NCI-H345 treated with DMSO at 0.1 percent for 48 hours (cell line): ENCODE measurements around the gene LYPD6B.

Source experiments
- DNase-seq: peaks from one replicate; lab custom pipeline; 2025; ENCODE audit not compliant: unreplicated experiment; lab: John Stamatoyannopoulos, UW

Gene LYPD6B

DNA sequence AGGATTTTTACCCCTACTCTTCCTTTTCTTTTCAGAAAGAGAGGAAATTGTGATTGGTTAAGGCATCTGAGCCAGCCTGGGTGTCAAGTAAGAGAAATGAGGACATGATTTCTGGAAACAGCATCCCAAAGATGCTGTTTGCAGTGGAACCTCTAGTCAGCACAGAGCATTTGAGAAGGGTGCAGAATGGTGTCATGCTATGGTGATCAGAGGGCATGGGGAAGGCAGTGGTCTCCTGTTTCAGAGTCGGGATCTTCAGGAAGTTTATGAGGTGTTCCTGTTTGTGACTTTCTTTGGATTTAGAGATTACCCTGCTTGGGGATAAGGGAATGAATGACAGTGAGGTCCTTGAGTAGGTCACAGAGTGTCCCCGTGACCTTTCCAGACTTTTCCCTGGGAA is 117.5 kb downstream of the LYPD6B start:
- no peak for DNase-seq

DNA sequence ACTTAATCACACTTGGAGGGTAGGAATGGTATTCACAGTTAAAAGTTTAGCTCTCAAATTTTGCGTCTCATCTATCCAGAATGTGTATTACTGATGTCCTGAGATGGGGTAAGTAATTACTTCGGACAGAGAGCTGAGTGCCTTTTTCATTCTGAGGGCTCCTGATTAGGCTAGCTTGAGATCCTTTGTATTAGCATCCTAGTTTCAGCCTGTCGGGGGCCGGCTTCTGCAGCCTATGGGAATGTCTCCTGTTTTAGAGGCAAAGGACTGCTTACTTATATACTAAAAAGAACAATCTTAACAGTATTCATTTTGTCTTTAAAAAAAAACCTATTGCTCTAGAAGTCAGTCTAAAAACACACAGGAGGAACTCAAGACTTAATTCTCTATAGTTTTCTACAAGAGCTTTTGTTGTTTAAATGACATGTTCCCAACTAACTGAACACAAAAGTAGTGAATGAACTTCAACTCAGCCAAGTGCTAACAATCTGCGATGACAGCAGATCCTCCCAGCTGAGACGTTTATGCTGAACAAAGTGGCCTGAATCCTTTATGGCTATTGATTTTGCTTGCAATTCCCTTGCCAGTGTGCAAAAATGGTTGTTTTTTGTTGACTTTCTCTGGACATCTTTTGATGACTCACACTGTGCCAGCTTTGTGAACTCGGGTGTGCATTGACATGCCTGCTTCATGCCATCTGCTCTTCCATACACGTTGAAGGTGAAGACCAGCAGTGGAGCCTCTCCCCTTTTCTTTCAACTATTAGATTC is 118.7 kb downstream of the LYPD6B start:
- no peak for DNase-seq

DNA sequence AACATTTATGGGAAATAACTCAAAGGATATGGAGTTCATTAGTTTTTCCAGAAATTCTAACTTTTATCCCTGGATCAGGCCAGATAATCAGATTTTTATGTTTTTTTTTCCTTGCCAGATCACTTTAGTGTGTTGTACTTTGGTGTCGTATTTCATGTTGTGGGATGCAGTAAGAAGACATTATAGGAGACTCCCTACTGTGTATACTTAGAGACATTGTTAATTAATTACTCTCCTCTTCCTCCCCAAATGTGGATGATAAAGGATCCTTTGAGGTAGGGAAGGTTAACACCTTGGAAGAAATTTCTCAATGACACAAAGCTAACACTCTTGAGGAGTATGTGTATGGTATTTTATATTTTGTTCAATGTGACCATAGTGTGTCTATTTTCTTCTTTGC is 120.5 kb downstream of the LYPD6B start:
- no peak for DNase-seq

DNA sequence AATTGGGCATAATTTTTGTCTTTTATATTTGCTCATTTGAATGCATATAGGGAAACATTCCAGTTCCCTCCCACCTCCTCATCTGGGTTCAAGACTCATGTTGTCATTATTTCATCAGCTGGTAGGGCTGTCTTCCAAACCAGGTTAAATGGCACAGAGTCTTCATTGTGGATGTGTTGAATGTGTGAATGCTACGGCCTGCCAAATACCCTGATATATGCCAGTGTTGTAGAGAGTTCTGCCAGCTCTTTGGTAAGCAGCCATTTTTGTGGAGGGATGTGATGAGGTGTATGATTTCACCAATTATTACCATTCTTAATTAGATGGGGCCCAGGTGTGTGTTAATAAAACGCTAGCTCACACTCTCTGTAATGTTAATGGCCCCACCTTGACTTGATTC is 121.7 kb downstream of the LYPD6B start:
- no peak for DNase-seq

DNA sequence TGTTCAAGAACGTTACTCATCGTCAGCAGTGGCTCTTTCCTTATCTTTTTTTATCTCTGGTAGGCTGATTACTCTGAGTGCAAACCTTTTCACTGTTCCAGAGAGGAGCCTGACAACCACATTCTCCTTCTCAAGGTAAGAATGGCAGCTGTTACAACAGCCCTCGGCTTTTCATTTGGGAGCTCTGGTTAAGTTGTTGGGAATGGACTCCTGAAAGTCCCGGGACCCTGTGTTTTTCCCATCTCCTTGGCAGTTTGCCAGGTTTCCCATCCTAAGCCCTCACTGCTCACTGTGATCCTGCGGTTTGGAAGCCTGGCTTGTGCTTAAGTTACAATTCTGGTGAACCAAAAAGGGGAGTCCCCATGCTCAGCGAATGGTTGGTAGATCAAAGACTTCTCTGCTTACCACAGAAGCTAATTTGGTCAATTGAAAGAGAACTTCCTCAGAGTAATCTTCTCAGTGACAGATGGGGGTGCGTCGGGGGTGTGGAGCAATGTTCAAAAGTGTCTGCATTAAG is 122.3 kb downstream of the LYPD6B start:
- DNase-seq = no peak

DNA sequence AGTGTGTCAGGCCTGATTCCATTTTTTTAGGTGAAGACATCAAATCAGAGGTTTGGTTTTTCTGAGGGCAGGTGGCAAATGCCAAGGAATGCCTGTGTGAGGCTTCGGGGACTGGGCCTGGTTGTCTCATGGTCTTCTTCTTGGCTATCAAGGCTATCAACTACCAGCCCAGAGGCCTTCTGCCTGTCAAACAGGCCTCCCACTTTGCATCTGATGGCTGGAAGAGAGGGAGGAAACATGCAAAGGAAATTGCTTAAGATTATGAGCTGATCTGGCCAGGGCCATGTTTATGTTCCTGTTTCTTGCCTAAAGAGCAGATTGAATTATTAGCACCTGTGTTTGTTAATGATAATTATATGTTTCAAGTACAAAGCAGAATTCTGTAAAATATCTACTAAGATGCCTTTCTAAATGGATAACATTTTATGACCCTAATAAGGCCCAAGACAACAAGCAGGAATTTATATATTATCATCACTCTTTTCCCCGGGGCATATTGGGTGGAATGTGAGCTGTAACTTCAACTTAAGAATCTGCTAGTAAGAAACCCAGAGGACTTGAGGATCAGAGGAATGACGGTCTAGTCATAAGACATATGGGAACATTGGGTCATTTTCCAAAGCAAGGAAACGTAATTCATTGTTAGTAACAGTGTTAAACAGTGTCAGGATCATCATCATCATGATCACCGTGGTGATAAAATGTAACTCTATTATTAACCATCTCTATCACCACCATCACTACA is 123.2 kb downstream of the LYPD6B start:
- no peak for DNase-seq

DNA sequence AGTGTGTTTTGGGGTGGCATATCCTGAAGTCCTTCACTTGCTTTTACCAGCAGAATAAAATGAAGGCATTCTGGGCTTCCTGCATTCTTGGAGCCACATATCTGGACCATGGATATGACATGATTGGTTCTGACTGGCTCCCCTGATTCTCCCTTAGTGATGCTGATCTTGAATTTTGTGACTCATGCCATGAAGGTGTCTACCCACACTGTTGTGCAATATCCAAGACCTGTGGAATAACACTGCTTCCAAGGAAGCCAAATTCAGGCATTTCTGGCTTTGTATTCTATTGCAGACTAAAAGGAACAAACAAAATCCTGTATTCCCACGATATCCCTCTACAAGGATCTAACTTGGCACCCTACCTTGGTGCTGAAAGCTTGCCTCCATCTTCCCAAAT is 125.8 kb downstream of the LYPD6B start:
- DNase-seq = no peak

DNA sequence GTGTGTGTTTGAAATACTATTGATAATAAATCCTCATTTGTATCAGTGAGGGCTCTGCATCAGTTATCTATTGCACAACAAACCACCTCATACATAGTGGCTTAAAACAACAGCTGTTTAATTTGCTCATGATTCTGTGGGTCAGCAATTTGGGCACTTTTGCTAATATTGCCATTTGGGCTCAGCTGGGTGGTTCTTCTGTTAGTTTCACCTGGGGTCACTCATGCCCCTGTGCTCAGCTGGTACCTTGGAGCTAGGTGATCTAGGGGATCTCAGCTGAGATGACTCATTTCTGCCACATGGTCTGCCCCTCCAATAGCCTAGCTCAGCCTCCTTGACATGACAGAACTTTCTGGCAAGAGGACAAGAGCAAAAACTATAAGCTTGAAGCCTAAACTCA is 126.3 kb downstream of the LYPD6B start:
- no peak for DNase-seq

DNA sequence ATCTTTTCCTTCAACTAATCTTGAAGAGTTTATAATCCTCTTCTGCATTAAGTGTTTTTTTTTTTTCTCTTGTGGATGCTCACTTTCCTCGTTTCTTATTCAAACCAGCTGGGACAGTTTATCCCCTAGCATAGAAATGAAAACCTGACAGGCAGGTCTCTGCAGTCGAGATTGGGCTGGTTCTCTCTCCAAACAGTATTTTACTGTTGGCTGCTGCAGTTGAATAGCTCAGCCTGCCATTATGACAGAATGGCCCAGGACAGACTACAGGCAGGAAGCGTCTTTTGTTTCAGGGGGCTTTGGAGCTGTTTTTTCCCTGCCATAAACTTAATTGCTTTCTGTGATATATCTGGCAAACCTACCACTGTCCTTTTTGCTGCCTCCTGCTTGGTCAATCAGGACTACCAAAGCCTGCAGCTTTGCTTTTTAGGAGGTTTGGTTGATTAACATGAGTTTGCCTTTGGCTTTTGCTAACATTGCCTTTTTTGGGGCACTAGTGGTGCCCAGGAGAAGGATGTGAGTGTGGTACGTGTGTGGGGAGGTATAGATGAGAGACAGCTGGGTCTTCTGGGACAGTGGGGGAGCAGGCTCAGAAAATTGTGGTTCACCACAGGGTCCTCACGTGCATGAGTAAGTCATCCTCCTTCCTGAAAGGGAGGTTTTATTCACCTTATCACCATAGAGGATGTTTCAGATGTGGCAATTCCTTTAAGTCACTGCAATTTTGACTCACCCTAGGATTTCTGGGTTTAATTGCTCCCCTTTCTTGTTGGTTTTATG is 128.7 kb downstream of the LYPD6B start:
- DNase-seq = no peak

DNA sequence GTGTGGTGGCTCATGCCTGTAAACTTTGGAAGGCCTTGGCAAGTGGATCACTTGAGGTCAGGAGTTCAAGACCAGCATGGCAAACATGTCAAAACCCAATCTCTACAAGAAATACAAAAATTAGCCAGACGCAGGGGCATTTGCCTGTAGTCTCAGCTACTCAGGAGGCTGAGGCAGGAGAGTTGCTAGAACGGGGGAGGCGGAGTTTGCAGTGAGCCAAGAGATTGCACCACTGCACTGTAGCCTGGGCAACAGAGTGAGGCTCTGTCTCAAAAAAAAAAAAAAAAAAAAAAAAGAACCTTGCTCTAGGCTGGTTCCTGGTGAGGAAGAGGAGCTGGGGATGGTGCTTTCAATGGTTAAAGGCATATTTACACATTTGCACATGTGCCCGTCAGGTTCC is 129.4 kb downstream of the LYPD6B start:
- no peak for DNase-seq

DNA sequence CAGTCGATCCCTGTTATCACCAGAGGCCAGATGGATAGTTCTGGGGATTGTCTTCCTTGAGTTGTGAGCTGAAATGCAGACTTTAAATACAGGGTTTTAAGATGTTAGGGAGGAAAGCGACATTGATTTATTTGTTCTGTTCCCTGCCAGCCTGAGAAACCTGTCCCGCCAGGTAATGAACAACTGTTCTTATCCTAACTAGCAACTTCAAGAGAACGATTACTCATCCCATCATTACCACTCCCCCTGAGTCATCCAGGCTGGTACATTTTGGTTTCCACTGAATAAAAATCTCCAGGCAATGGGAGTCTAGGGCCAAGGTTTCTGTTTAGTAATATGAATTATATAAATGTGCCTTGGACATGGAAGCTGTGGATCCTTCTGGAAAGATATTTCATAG is 131.2 kb downstream of the LYPD6B start:
- DNase-seq = no peak

DNA sequence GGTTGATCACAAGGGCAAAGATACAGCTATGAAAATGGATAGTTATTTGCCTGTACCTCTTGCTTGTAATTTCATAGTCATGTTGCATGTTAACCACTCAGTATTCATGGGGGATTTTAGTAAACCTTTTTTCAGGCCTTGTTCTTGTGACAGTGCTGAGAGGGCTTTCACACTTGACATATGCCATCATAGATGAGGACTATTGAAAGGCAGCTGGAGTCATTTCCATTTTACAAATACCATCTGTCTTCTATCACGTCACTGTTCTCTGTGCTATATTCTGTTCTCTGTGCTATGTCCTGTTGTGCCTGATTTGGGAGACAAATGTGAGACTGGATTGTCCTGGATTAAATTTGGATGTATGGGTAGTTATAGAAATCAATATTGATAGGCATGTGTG is 131.7 kb downstream of the LYPD6B start:
- no peak for DNase-seq

DNA sequence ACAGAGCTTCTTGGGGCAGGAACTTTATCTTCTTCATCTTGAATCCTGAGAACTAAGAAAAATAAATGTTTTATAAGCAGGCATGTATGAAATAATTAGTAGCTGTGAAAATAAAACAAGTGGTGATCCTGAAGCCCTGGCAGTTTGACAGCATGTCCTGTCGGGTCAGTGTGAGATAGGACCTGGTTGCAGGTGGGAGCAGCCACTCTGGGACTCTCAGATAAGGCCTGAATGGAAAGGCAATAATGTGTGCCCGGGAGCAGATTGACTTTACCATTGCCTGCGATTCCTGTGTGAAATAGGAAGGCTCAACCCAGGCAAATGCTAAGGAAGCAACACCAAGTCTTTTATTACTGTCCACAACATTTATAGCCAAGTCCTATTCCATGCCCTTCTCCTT is 132.4 kb downstream of the LYPD6B start:
- DNase-seq = no peak

DNA sequence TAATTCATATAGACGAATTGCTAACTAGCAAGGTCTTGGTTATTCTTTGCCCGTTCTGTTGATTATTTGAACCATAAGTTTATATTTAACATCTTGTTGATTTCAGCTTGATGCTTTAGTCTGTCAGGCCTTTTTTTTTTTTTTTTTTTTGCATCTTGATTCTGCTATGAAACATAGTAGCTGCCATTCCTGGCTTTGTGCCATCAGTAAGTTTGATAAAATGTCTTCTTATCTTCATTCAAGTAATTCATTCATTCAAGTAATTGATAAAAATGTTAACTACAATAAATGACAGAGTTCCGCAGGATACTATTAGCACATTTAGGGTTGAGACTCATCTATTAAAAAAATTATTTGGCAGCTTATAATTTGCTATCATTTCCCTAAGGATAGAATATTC is 134.7 kb downstream of the LYPD6B start:
- DNase-seq = no peak

DNA sequence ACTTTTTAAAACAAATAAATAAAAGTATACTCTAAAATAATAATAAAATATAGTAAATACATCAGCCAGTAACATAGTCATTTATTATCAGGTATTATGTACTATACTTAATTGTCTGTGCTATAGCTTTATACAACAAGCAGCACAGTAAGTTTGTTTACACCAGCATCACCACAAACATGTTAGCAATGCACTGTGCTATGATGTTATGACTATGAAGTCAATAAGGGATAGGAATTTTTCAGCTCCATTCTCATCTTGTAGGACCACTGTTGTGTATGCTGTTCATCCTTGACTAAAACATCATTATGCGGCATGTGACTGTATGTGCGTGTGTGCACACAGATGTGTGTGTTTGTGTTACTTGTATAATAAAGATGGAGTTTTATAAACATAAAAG is 137.5 kb downstream of the LYPD6B start:
- no peak for DNase-seq

DNA sequence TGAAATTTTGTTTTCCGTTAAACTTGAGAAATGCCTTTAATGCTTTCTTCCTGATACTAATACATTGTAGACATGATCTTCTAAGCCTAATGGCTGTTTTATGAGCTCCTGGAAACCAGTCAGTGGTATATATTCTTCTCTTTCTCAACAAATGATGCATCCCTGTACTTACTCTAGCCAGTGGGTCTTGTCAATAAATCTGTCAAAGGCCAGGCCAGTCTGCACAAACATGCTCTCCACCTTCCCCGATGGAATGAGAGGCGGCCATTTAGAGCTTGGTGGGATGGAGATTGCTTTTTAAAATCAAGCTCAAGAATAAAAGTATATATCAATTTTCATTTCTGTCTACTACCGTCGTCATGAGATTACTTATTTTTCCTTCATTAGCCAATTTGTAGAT is 140.1 kb downstream of the LYPD6B start:
- no peak for DNase-seq

DNA sequence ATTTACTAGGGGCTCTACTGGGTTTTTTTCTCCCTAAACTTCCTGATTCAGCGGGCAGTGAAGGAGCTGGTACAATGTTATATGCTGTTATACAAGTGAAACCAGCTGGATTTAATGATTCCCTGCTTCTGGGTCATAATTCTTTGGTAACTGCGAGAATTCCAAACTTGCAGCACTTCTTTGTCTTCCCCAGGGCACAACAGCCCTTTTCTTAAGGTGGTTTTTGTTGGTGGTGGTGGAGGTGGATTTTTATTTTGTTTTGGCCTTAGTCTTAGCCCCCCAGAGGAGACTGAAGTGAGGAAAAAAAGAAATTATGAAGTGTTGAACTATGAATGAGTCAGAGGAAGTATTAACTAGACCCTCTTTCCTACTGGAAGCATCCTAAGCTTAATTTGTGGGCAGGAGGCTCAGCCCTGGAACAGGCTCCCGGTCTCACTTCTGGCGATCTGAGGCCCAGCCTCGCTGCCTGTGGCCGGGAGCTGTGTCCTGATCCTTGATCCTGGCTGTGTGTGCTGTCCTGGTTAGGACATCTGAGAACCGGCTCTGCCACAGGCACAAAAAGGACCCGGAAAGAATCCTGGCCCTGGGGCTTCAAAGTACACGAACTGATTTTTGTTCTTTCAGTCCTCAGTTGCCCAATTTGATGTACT is 141.9 kb downstream of the LYPD6B start:
- no peak for DNase-seq

DNA sequence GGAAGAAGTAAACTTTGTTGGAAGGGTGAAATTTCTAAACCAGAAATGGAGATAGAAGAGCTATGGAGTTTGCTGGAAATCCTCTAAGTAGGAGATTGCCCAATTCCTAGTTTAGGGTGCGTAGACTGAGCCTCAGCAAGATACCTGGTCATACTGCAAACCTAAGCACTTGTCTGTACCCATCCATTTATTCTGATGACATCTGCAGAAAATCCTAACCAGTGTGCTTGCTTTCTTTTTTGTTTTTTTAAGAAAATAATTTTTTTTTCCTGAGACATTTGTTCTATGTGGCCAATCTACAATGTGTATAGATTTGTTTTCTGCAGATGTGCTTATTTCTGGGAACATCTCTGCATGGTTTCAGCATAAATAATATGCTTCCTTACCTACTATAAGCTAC is 144.7 kb downstream of the LYPD6B start:
- DNase-seq = no peak

DNA sequence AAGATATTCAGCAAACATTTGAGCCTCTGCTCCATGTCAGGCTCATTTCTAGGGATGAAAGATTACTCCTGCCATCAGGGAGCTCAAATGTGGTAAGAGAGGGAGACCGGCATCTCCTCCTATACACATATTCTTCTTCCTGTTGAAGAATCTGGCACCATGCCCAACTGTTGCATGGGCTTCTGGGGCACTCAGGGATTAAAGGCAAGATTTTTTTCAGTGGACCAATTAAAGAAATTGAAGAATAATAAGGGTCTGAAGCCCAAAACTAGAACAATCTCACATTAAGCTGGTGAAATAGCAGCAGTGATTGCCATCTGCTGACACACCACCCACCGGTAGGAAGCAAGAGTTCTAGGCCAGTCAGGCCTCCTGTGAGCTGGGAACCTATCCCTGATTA is 146.5 kb downstream of the LYPD6B start:
- DNase-seq = no peak

DNA sequence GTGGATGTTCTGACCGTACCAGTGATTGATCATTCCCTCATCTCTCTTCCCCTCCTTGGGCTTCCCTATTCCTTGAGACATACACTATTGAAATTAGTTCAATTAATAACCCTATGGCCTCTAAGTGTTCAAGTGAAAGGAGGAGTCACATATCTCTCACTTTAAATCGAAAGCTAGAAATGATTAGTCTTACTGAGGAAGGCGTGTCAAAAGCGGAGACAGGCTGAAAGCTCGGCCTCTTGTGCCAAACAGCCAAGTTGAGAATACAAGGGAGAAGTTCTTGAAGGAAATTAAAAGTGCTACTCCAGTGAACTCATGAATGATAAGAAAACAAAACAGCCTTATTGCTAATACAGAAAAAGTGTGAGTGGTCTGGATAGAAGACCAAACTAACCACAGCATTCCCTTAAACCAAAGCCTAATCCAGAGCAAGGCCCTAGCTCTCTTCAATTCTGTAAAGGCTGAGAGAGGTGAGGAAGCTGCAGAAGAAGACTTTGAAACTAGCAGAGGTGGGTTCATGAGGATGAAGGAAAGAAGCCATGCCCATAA is 147.5 kb downstream of the LYPD6B start:
- no peak for DNase-seq

DNA sequence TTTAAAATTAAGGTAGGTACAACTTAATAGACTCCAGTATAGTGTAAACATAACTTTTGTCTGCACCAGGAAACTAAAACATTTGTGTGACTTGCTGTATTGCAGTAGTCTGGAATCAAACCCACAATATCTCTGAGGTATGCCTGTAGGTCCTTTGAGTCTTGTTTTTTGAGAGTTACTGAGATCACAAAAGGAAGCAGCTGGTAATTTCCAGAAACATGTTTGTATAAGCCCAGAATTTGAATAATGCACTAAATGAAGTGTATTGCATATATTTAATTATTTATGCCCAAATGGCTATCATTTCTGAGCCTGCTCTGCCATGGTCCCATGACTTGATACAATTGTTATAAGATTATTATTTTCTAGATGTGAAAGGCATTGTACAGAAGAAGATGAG is 148.6 kb downstream of the LYPD6B start:
- DNase-seq = no peak
